ENCODE results near the gene MGAT5. TPM values are rescaled to one million over a fixed set of nuclear protein-coding genes. Genes with fewer than 3 reads are reported as not detected.

The MGAT5 gene
- total RNA-seq, 6 donors from 2014 or later, result 25.3 to 65.5 (median 41.3) TPM

GRCh38 chr2:134220344-134220974 is 33.4 kb upstream of the MGAT5 start:
- no peaks in the 10 kb centered on the region for H3K9me3 ChIP-seq
- no peaks in the 10 kb centered on the region for H3K36me3 ChIP-seq
- ATAC-seq (ENCODE audit: low FRiP score in 2 of 2) (peak in 1 of 2 donors; percentile 38), DNase-seq (no peak)
- TF ChIP-seq EP300 (IDR thresholded peaks at IDR 0.05), result no peak
- TF ChIP-seq POLR2A (IDR thresholded peaks at IDR 0.05), result no peak
- TF ChIP-seq POLR2AphosphoS5 (IDR thresholded peaks at IDR 0.05), result no peak
- TF ChIP-seq CTCF (IDR thresholded peaks at IDR 0.05), result no peak
- H3K27ac ChIP-seq, result peak overlapping the region in 1 of 4 donors; percentile 50
- no peaks in the 10 kb centered on the region for H3K27me3 ChIP-seq
- H3K4me1 ChIP-seq, result peaks cover 22 to 27% (median 23%) of the 10 kb centered on the region in 4 donors
- 69 to 85% methylated on average over 7 of the region's 7 CpGs for WGBS, 2 donors
- H3K4me3 ChIP-seq, result no peak overlapping the region

GRCh38 chr2:134224005-134224404 is 29.9 kb upstream of the MGAT5 start:
- 75 to 88% methylated on average over 3 of the region's 3 CpGs for WGBS, 2 donors
- ATAC-seq (ENCODE audit: low FRiP score in 2 of 2) (no peak), DNase-seq (no peak)
- H3K4me3 ChIP-seq, result no peak overlapping the region
- H3K27ac ChIP-seq, result no peak overlapping the region
- peaks cover 2 to 13% (median 9%) of the 10 kb centered on the region in 4 donors for H3K4me1 ChIP-seq
- H3K9me3 ChIP-seq, result no peaks in the 10 kb centered on the region
- no peaks in the 10 kb centered on the region for H3K36me3 ChIP-seq
- no peaks in the 10 kb centered on the region for H3K27me3 ChIP-seq
- no peak for TF ChIP-seq POLR2AphosphoS5 (IDR thresholded peaks at IDR 0.05)
- no peak for TF ChIP-seq CTCF (IDR thresholded peaks at IDR 0.05)
- no peak for TF ChIP-seq EP300 (IDR thresholded peaks at IDR 0.05)
- TF ChIP-seq POLR2A (IDR thresholded peaks at IDR 0.05), result no peak

- H3K27ac ChIP-seq, result no peak overlapping the region
- no peak for TF ChIP-seq POLR2A (IDR thresholded peaks at IDR 0.05)
- TF ChIP-seq EP300 (IDR thresholded peaks at IDR 0.05), result no peak
- TF ChIP-seq POLR2AphosphoS5 (IDR thresholded peaks at IDR 0.05), result no peak
- TF ChIP-seq CTCF (IDR thresholded peaks at IDR 0.05), result no peak
- H3K4me1 ChIP-seq, result peaks cover 0 to 3% (median 0%) of the 10 kb centered on the region in 4 donors
- H3K36me3 ChIP-seq, result no peaks in the 10 kb centered on the region
- no peak for ATAC-seq (ENCODE audit: low FRiP score in 2 of 2)
- DNase-seq, result no peak
- no peaks in the 10 kb centered on the region for H3K27me3 ChIP-seq
- WGBS, 2 donors, result 93 to 98% methylated on average over 2 of the region's 2 CpGs
- no peaks in the 10 kb centered on the region for H3K9me3 ChIP-seq
- H3K4me3 ChIP-seq, result no peak overlapping the region
Measured at GRCh38 chr2:134225173-134225572, 28.7 kb upstream of the MGAT5 start.

GRCh38 chr2:134225841-134226240 is 28.0 kb upstream of the MGAT5 start:
- no peak for ATAC-seq (ENCODE audit: low FRiP score in 2 of 2)
- TF ChIP-seq POLR2AphosphoS5 (IDR thresholded peaks at IDR 0.05) (no peak), POLR2A (IDR thresholded peaks at IDR 0.05) (no peak), EP300 (IDR thresholded peaks at IDR 0.05) (no peak), CTCF (IDR thresholded peaks at IDR 0.05) (no peak)
- 69 to 76% methylated on average over 2 of the region's 2 CpGs for WGBS, 2 donors

GRCh38 chr2:134226601-134227000 is 27.3 kb upstream of the MGAT5 start:
- 68 to 74% methylated on average over 4 of the region's 4 CpGs for WGBS, 2 donors
- no peak for TF ChIP-seq EP300 (IDR thresholded peaks at IDR 0.05)
- TF ChIP-seq POLR2A (IDR thresholded peaks at IDR 0.05), result no peak
- TF ChIP-seq POLR2AphosphoS5 (IDR thresholded peaks at IDR 0.05), result no peak
- no peak for TF ChIP-seq CTCF (IDR thresholded peaks at IDR 0.05)
- DNase-seq, result no peak

More at GRCh38 chr2:134225841-134226240, 28.0 kb upstream of the MGAT5 start:
- Histone ChIP-seq H3K27me3 (no peaks in the 10 kb centered on the region), H3K36me3 (no peaks in the 10 kb centered on the region), H3K27ac (no peak overlapping the region), H3K4me3 (no peak overlapping the region), H3K9me3 (no peaks in the 10 kb centered on the region), H3K4me1 (no peaks in the 10 kb centered on the region)
- DNase-seq, result no peak

More at GRCh38 chr2:134226601-134227000, 27.3 kb upstream of the MGAT5 start:
- H3K4me1 ChIP-seq, result no peaks in the 10 kb centered on the region
- no peaks in the 10 kb centered on the region for H3K36me3 ChIP-seq
- no peak overlapping the region for H3K27ac ChIP-seq
- H3K9me3 ChIP-seq, result no peaks in the 10 kb centered on the region
- no peak for ATAC-seq (ENCODE audit: low FRiP score in 2 of 2)
- no peak overlapping the region for H3K4me3 ChIP-seq
- no peaks in the 10 kb centered on the region for H3K27me3 ChIP-seq
